Progenitor cell of endocrine pancreas (in vitro differentiated cells): ENCODE data around the gene PHF24. TPM values are rescaled to one million over a fixed set of nuclear protein-coding genes. Genes with fewer than 3 reads are reported as not detected.

Experiments used
- DNase-seq: peaks from one replicate; pipeline ENCODE4 v3.0.0; 2021; ENCODE audit warnings: low spot score; ENCODE audit not compliant: unreplicated experiment
- H3K27ac Mint-ChIP-seq: 2 replicates; pipeline ENCODE4 v1.8.0; 2021; ENCODE audit warnings: mild to moderate bottlenecking, moderate library complexity, mixed read lengths
- H3K27me3 Mint-ChIP-seq: 2 replicates; pipeline ENCODE4 v1.8.0; 2021; ENCODE audit warnings: mixed read lengths
- H3K36me3 Mint-ChIP-seq: 2 replicates; pipeline ENCODE4 v1.8.0; 2022; ENCODE audit warnings: mixed read lengths; ENCODE audit not compliant: insufficient read depth
- H3K4me1 Mint-ChIP-seq: 2 replicates; pipeline ENCODE4 v1.8.0; 2021; ENCODE audit warnings: low read depth, mixed read lengths
- H3K4me3 Mint-ChIP-seq: 2 replicates; pipeline ENCODE4 v1.8.0; 2021; ENCODE audit warnings: low read depth, mild to moderate bottlenecking, moderate library complexity, mixed read lengths
- H3K9me3 Mint-ChIP-seq: 2 replicates; pipeline ENCODE4 v1.8.0; 2021; ENCODE audit warnings: low read depth, mixed read lengths
- total RNA-seq: library from RNA; stranded (reverse); gene quantifications from 2 replicates; pipeline ENCODE4 v1.2.1, GENCODE V29; 2021
- TF ChIP-seq, protein P1 (sequence below): fragments of 200-600 bp; sonication (generic); IDR thresholded peaks from one replicate; pipeline ENCODE4 v1.5.0; 2021; ENCODE audit warnings: antibody characterized with exemption, mild to moderate bottlenecking; ENCODE audit not compliant: unreplicated experiment

Gene PHF24
- total RNA-seq, 1 donor from 2014 or later, result 0.29 TPM

- H3K27me3 Mint-ChIP-seq, result peaks cover 34% of the 10 kb centered on the region
- TF ChIP-seq, protein P1, sequence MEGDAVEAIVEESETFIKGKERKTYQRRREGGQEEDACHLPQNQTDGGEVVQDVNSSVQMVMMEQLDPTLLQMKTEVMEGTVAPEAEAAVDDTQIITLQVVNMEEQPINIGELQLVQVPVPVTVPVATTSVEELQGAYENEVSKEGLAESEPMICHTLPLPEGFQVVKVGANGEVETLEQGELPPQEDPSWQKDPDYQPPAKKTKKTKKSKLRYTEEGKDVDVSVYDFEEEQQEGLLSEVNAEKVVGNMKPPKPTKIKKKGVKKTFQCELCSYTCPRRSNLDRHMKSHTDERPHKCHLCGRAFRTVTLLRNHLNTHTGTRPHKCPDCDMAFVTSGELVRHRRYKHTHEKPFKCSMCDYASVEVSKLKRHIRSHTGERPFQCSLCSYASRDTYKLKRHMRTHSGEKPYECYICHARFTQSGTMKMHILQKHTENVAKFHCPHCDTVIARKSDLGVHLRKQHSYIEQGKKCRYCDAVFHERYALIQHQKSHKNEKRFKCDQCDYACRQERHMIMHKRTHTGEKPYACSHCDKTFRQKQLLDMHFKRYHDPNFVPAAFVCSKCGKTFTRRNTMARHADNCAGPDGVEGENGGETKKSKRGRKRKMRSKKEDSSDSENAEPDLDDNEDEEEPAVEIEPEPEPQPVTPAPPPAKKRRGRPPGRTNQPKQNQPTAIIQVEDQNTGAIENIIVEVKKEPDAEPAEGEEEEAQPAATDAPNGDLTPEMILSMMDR, result no peak
- no peaks in the 10 kb centered on the region for H3K9me3 Mint-ChIP-seq
These were observed 16.6 kb downstream of the PHF24 start for GRCh38 chr9:34974664-34975063.

DNA sequence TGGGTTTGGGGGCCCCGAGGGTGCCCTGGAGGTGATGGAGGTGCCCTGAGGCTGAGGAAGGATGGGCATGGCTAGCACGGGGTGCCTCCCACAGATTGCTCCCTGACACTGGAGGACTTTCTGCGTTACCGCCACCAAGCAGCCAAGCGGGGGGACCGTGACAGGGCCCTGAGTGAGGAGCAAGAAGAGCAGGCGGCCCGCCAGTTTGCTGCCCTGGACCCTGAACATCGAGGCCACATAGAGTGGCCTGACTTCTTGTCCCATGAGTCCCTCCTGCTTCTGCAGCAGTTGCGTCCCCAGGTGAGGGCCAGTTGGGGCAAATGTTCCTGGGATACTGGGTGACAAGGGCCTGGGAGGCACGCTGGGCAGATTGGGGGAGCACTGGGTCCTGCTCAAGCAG is 18.4 kb downstream of the PHF24 start:
- Mint-ChIP-seq H3K9me3 (no peaks in the 10 kb centered on the region), H3K4me1 (peaks cover 1% of the 10 kb centered on the region), H3K27me3 (peaks cover 24% of the 10 kb centered on the region), H3K27ac (no peak overlapping the region), H3K36me3 (no peaks in the 10 kb centered on the region), H3K4me3 (no peak overlapping the region)
- no peak for DNase-seq
- TF ChIP-seq, protein P1, result no peak

More at GRCh38 chr9:34974664-34975063, 16.6 kb downstream of the PHF24 start:
- Mint-ChIP-seq H3K4me1 (peaks cover 1% of the 10 kb centered on the region), H3K27ac (no peak overlapping the region), H3K36me3 (no peaks in the 10 kb centered on the region), H3K4me3 (no peak overlapping the region)
- DNase-seq, result no peak

GRCh38 chr9:34976992-34977391 is 18.9 kb downstream of the PHF24 start:
- H3K27ac Mint-ChIP-seq, result no peak overlapping the region
- TF ChIP-seq, protein P1, result no peak
- peaks cover 1% of the 10 kb centered on the region for H3K4me1 Mint-ChIP-seq
- DNase-seq, result no peak
- peaks cover 21% of the 10 kb centered on the region for H3K27me3 Mint-ChIP-seq
- no peaks in the 10 kb centered on the region for H3K36me3 Mint-ChIP-seq
- H3K4me3 Mint-ChIP-seq, result no peak overlapping the region
- H3K9me3 Mint-ChIP-seq, result no peaks in the 10 kb centered on the region

- peaks cover 13% of the 10 kb centered on the region for H3K27me3 Mint-ChIP-seq
- TF ChIP-seq, protein P1, result no peak
- no peak for DNase-seq
- H3K9me3 Mint-ChIP-seq, result no peaks in the 10 kb centered on the region
- no peaks in the 10 kb centered on the region for H3K4me1 Mint-ChIP-seq
- H3K27ac Mint-ChIP-seq, result no peak overlapping the region
- no peaks in the 10 kb centered on the region for H3K36me3 Mint-ChIP-seq
- no peak overlapping the region for H3K4me3 Mint-ChIP-seq
These were observed 22.2 kb downstream of the PHF24 start for GRCh38 chr9:34980181-34980761.

- TF ChIP-seq, protein P1, result no peak
- no peaks in the 10 kb centered on the region for H3K9me3 Mint-ChIP-seq
- peaks cover 20% of the 10 kb centered on the region for H3K27me3 Mint-ChIP-seq
- H3K4me3 Mint-ChIP-seq, result no peak overlapping the region
- H3K4me1 Mint-ChIP-seq, result no peaks in the 10 kb centered on the region
- no peak overlapping the region for H3K27ac Mint-ChIP-seq
- no peak for DNase-seq
- no peaks in the 10 kb centered on the region for H3K36me3 Mint-ChIP-seq
These were observed 24.3 kb downstream of the PHF24 start for GRCh38 chr9:34982361-34982760.
